H9 (cell line): ENCODE data around the gene CLDN16. TPM values are rescaled to one million over a fixed set of nuclear protein-coding genes. Genes with fewer than 3 reads are reported as not detected.

Source experiments
- DNase-seq: peaks from one replicate; pipeline ENCODE4 v3.0.0-alpha.2; 2017
- H2AFZ ChIP-seq: one replicate; pipeline ENCODE4 v1.6.1; 2013; ENCODE audit warnings: mild to moderate bottlenecking, low read length, control low read depth, moderate library complexity
- H2AK5ac ChIP-seq: 2 replicates; pipeline ENCODE4 v1.6.1; 2013; ENCODE audit warnings: low read length, control low read depth, mixed read lengths; ENCODE audit not compliant: insufficient read length
- H2BK120ac ChIP-seq: one replicate; pipeline ENCODE4 v1.6.1; 2013; ENCODE audit warnings: low read depth, mild to moderate bottlenecking, low read length, control low read depth, inconsistent platforms; ENCODE audit not compliant: poor library complexity, severe bottlenecking
- H2BK12ac ChIP-seq: 2 replicates; pipeline ENCODE4 v1.6.1; 2013; ENCODE audit warnings: low read length, control low read depth, mixed read lengths, low read depth; ENCODE audit not compliant: insufficient read length
- H2BK15ac ChIP-seq: 2 replicates; pipeline ENCODE4 v1.6.1; 2013; ENCODE audit warnings: low read depth, low read length, control low read depth
- H2BK20ac ChIP-seq: one replicate; pipeline ENCODE4 v1.6.1; 2013; ENCODE audit warnings: low read depth, mild to moderate bottlenecking, low read length, control low read depth, inconsistent platforms; ENCODE audit not compliant: poor library complexity, severe bottlenecking
- H2BK5ac ChIP-seq: 2 replicates; pipeline ENCODE4 v1.6.1; 2013; ENCODE audit warnings: low read length, control low read depth, mixed read lengths; ENCODE audit not compliant: insufficient read length
- H3K14ac ChIP-seq: 2 replicates; pipeline ENCODE4 v1.6.1; 2013; ENCODE audit warnings: low read length, control low read depth; ENCODE audit not compliant: insufficient read depth
- H3K18ac ChIP-seq: 2 replicates; pipeline ENCODE4 v1.6.1; 2013; ENCODE audit warnings: low read depth, mild to moderate bottlenecking, mixed read lengths, low read length, control low read depth; ENCODE audit not compliant: insufficient read length
- H3K23ac ChIP-seq: 2 replicates; pipeline ENCODE4 v1.6.1; 2013; ENCODE audit warnings: low read length, control low read depth, mixed read lengths, low read depth; ENCODE audit not compliant: insufficient read length
- H3K23me2 ChIP-seq: 2 replicates; pipeline ENCODE4 v1.6.1; 2013; ENCODE audit warnings: low read depth, mild to moderate bottlenecking, mixed read lengths, low read length, control low read depth; ENCODE audit not compliant: insufficient read length, poor library complexity, severe bottlenecking
- H3K27ac ChIP-seq: 2 replicates; pipeline ENCODE4 v1.5.1; 2013; ENCODE audit warnings: low read length, control low read depth, mixed read lengths, low read depth; ENCODE audit not compliant: insufficient read length
- H3K27me3 ChIP-seq: 2 replicates; pipeline ENCODE4 v1.6.1; 2013; ENCODE audit warnings: low read length, control low read depth, inconsistent platforms; ENCODE audit not compliant: insufficient read depth
- H3K4ac ChIP-seq: 2 replicates; pipeline ENCODE4 v1.6.1; 2013; ENCODE audit warnings: low read depth, mild to moderate bottlenecking, control low read depth, inconsistent platforms, low read length, moderate library complexity
- H3K4me1 ChIP-seq: 2 replicates; pipeline ENCODE4 v1.6.1; 2013; ENCODE audit warnings: low read length, control low read depth, inconsistent platforms; ENCODE audit not compliant: insufficient read depth
- H3K4me2 ChIP-seq: 2 replicates; pipeline ENCODE4 v1.6.1; 2013; ENCODE audit warnings: low read length, control low read depth, mixed read lengths; ENCODE audit not compliant: insufficient read length, insufficient read depth
- H3K56ac ChIP-seq: 2 replicates; pipeline ENCODE4 v1.6.1; 2013; ENCODE audit warnings: low read depth, mild to moderate bottlenecking, mixed read lengths, low read length, control low read depth; ENCODE audit not compliant: insufficient read length
- H3K79me1 ChIP-seq: 2 replicates; pipeline ENCODE4 v1.6.1; 2013; ENCODE audit warnings: low read depth, mild to moderate bottlenecking, moderate library complexity, low read length, control low read depth, inconsistent platforms; ENCODE audit not compliant: insufficient read depth, poor library complexity, severe bottlenecking
- H3K79me2 ChIP-seq: 2 replicates; pipeline ENCODE4 v1.6.1; 2013; ENCODE audit warnings: low read length, control low read depth, inconsistent platforms; ENCODE audit not compliant: insufficient read depth
- H3K9ac ChIP-seq: 2 replicates; pipeline ENCODE4 v1.6.1; 2013; ENCODE audit warnings: low read length, control low read depth, mixed read lengths; ENCODE audit not compliant: insufficient read length; ENCODE audit errors: extremely low read depth
- H3K9me3 ChIP-seq: one replicate; pipeline ENCODE4 v1.6.1; 2013; ENCODE audit warnings: low read depth, low read length, inconsistent platforms; ENCODE audit not compliant: control insufficient read depth
- H3T11ph ChIP-seq: one replicate; pipeline ENCODE4 v1.6.1; 2013; ENCODE audit warnings: mild to moderate bottlenecking, low read length, control low read depth, inconsistent platforms
- H4K20me1 ChIP-seq: one replicate; pipeline ENCODE4 v1.6.1; 2013; ENCODE audit not compliant: control insufficient read depth, insufficient read length, insufficient read depth
- H4K5ac ChIP-seq: 2 replicates; pipeline ENCODE4 v1.6.1; 2013; ENCODE audit warnings: low read depth, mild to moderate bottlenecking, mixed read lengths, low read length, control low read depth; ENCODE audit not compliant: insufficient read length
- H4K8ac ChIP-seq: replicated peaks from 2 replicates; pipeline ENCODE4 v1.6.1; 2013; ENCODE audit warnings: low read length, control low read depth, mixed read lengths, low read depth; ENCODE audit not compliant: insufficient read length
- H4K91ac ChIP-seq: 2 replicates; pipeline ENCODE4 v1.6.1; 2013; ENCODE audit warnings: low read depth, mild to moderate bottlenecking, moderate library complexity, mixed read lengths, low read length, control low read depth; ENCODE audit not compliant: insufficient read length
- H3K27ac Mint-ChIP-seq, 3 experiments: 2 replicates in 2 of 3; 3 replicates in 1 of 3; pipeline ENCODE4 v1.8.0; 2020 to 2021; ENCODE audit warnings: mixed read lengths in 3 of 3, mild to moderate bottlenecking in 1 of 3, moderate library complexity in 1 of 3
- H3K27me3 Mint-ChIP-seq: 2 replicates; pipeline ENCODE4 v1.8.0; 2021; ENCODE audit warnings: low read depth, mild to moderate bottlenecking, moderate library complexity, mixed read lengths
- H3K36me3 Mint-ChIP-seq, 3 experiments: 2 replicates in 2 of 3; 3 replicates in 1 of 3; pipeline ENCODE4 v1.8.0; 2020 to 2021; ENCODE audit warnings: low read depth in 3 of 3, mixed read lengths in 3 of 3; ENCODE audit not compliant: insufficient read depth in 1 of 3
- H3K4me1 Mint-ChIP-seq, 2 experiments: 2 replicates each; pipeline ENCODE4 v1.8.0; 2020; ENCODE audit warnings: mixed read lengths in 2 of 2
- H3K4me3 Mint-ChIP-seq, 2 experiments: 2 replicates in 1 of 2; 3 replicates in 1 of 2; pipeline ENCODE4 v1.8.0; 2020 to 2021; ENCODE audit warnings: mild to moderate bottlenecking in 2 of 2, mixed read lengths in 2 of 2, moderate library complexity in 1 of 2
- H3K9me3 Mint-ChIP-seq, 2 experiments: 2 replicates in 1 of 2; 3 replicates in 1 of 2; pipeline ENCODE4 v1.8.0; 2020; ENCODE audit warnings: mild to moderate bottlenecking in 2 of 2, mixed read lengths in 2 of 2, moderate library complexity in 1 of 2
- CTCF ChIP-seq: fragments of 200-600 bp; sonication (generic); conservative IDR thresholded peaks from 3 replicates; pipeline ENCODE4 v1.8.0; 2021; ENCODE audit warnings: antibody characterized with exemption, mild to moderate bottlenecking
- WGBS: extraction: QIAGEN DNeasy Blood & Tissue Kit; methylation state at CpG from one replicate; pipeline ENCODE4 v1.1.7; 2013; ENCODE audit warnings: missing lambda C conversion rate, low lambda C conversion rate, mixed read lengths; ENCODE audit not compliant: insufficient read length; ENCODE audit errors: extremely low coverage; 5-methylcytosine and 5-hydroxymethylcytosine counted together
- total RNA-seq: library from RNA; stranded (reverse); gene quantifications from 2 replicates; pipeline ENCODE4 v1.2.1, GENCODE V29; 2021

The CLDN16 gene
- total RNA-seq, 1 experiment from 2014 or later: not detected

- TF ChIP-seq CTCF: no peak
- Histone ChIP-seq H3K56ac (no peak overlapping the region), H3K27ac (no peak overlapping the region), H2BK20ac (no peak overlapping the region), H3K79me2 (no peaks in the 10 kb centered on the region), H3K14ac (no peak overlapping the region), H4K8ac (no peak overlapping the region), H2AFZ (no peak overlapping the region), H3K79me1 (no peaks in the 10 kb centered on the region), H4K5ac (no peak overlapping the region), H3K4ac (no peak overlapping the region), H2BK5ac (no peak overlapping the region), H2BK12ac (no peak overlapping the region), H2AK5ac (no peak overlapping the region), H3K27me3 (no peaks in the 10 kb centered on the region), H3T11ph (no peak overlapping the region), H4K20me1 (no peaks in the 10 kb centered on the region), H3K4me1 (no peaks in the 10 kb centered on the region; the same call in 1 of the 2 replicates), H3K9me3 (no peaks in the 10 kb centered on the region), H3K23me2 (no peaks in the 10 kb centered on the region), H3K9ac (no peak overlapping the region), H3K23ac (no peak overlapping the region), H2BK15ac (no peak overlapping the region), H4K91ac (no peak overlapping the region), H3K4me2 (no peak overlapping the region), H3K18ac (no peak overlapping the region), H2BK120ac (no peak overlapping the region)
- Mint-ChIP-seq H3K27ac (no peak overlapping the region), H3K4me3 (no peak overlapping the region), H3K27me3 (peaks cover 2% of the 10 kb centered on the region; the same call in 1 of the 2 replicates), H3K9me3 (peaks cover 0 to 2% of the 10 kb centered on the region in 2 experiments; a peak in 2 of 5 replicates), H3K4me1 (peaks cover 30 to 31% of the 10 kb centered on the region in 2 experiments), H3K36me3 (no peaks in the 10 kb centered on the region; a peak in 1 of 7 replicates)
- no CpG with 5 or more reads among the region's 2 CpGs for WGBS
- DNase-seq: no peak
Measured at GRCh38 chr3:190360228-190360627, 27.7 kb upstream of the CLDN16 start.
